Measurements from ENCODE around the gene UQCRHL.
"Not testable (repeated sequence)": the region's sequence is repeated elsewhere in the genome, so short reads cannot be mapped to it uniquely, and the experiment has no call there.

Gene UQCRHL

GRCh38 chr1:15835205-15835740, 27.8 kb upstream of the UQCRHL start:
- DNase-seq (ENCODE audit: low spot score): no peak

GRCh38 chr1:15834406-15835204, 27.2 kb upstream of the UQCRHL start:
- DNase-seq (ENCODE audit: low spot score): peak; percentile 93

DNA sequence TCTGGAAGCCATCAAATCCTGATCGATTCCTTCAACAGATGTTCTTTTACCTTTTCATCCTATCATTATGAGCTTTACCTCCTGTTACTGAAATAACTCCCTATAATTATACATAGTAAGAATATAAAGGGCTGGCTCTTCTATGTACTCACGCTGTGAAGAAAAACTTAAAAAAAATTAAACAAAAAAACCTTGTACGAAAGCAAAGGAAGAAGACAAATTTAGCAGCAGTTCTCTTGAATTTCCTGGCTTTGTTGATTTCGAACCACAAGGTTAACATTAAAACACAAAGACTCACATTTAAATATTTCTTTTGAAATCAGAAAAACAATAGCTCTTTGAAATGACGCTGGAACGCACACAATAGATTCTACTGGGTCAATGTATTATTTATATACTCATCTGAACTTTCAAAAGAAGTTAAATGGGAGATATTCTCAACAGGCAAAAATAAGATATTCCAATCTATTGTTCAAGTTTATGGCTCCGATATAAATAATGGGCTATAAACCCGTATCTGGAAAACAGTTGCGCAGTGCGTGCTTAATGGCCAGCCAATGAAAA, 26.5 kb upstream of the UQCRHL start:
- no peak for DNase-seq (ENCODE audit: low spot score)

DNA sequence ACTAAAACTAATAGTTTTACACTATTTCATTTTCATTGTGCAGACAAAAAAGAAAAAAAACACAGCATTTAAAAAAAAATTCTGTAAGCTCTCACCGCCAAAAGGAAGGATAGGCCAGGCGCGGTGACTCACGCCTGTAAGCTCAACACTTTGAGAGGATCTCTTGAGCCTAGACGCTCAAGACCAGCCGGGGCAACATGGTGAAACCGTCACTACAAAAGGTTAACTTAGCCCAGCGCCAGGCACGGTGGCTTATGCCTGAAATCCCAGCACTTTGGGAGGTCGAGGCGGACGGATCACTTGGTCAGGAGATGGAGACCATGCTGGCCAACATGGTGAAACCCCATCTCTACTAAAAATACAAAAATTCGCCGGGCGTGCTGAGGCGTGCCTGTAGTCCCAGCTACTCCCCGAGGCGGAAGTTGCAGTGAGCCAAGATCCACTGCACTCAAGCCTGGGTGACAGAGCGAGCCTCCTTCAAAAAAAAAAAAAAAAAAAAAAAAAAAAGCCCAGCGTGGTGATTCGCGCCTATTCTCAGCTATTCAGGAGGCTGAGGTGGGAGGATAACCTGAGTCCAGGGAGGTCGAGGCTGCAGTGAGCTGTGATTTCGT, 25.7 kb upstream of the UQCRHL start:
- DNase-seq (ENCODE audit: low spot score): no peak

DNA sequence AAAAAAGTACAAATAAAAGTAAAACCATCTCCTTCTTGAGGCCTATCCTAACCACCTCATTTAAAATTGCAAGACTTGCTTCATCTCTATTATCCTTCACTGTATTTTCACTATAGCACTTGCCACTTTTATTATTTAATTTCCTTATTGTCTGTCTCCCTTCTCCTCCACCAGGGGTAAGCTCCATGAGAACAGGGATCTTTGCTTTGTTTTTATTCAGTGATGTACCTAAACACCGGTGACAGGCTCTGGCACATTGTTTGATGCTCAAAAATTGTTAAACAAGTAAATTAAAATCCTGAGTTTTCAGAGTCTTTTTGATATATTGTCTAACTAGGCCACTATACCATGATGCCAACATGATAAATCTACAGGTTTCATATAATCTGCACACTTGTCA, 22.8 kb upstream of the UQCRHL start:
- no peak for DNase-seq (ENCODE audit: low spot score)

DNA sequence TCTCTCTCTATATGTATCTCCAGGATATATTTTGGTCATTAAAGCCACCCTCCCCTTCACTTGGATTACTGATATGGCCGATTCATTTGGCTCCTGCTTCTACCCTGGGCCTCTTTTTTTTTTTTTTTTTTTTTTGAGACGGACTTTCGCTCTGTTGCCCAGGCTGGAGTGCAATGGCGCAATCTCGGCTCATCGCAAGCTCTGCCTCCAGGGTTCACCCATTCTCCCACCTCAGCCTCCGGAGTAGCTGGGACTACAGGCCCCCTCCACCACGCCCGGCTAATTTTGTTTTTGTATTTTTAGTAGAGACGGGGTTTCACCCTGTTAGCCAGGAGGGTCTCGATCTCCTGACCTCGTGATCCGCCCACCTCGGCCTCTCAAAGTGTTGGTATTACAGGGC, 21.5 kb upstream of the UQCRHL start:
- not testable (repeated sequence) for DNase-seq (ENCODE audit: low spot score)

DNA sequence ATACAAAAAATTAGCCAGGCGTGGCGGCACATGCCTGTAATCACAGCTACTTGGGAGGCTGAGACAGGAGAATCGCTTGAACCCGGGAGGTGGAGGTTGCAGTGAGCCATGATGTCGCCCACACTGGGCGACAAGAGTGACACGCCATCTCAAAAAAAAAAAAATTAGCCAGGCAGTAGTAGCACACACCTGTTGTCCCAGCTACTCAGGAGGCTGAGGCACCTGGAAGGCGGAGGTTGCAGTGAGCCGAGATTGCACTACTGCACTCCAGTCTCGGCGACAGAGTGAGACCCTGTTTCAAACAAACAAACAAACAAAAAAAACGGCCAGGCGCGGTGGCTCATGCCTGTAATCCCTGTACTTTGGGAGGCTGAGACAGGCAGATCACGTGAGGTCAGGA, 20.1 kb upstream of the UQCRHL start:
- not testable (repeated sequence) for DNase-seq (ENCODE audit: low spot score)

- no peak for DNase-seq (ENCODE audit: low spot score)
Measured at GRCh38 chr1:15826810-15827507, 19.5 kb upstream of the UQCRHL start.

- DNase-seq (ENCODE audit: low spot score): no peak
Measured at GRCh38 chr1:15825800-15826199, 18.4 kb upstream of the UQCRHL start.

DNA sequence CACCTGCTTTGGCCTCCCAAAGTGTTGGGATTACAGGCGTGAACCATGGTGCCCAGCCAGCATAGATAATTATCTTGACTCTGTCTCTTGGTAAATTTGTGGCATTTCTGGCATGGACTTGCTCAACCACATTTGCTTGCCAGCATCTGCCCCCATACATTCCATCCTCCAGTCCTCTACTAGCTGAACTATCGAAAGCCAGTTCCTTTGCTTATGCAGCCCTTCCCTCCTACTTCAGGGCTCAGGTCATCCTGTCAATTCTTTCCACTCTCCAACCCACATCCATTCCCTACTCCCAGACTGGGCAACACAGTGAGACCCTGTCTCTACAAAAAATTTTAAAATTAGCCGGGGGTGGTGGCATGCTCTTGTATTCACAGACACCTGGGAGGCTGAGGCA, 13.0 kb upstream of the UQCRHL start:
- DNase-seq (ENCODE audit: low spot score): no peak

GRCh38 chr1:15816674-15817073, 9.2 kb upstream of the UQCRHL start:
- DNase-seq (ENCODE audit: low spot score): no peak

- DNase-seq (ENCODE audit: low spot score): no peak
Measured at GRCh38 chr1:15810073-15810472, 2.6 kb upstream of the UQCRHL start.

DNA sequence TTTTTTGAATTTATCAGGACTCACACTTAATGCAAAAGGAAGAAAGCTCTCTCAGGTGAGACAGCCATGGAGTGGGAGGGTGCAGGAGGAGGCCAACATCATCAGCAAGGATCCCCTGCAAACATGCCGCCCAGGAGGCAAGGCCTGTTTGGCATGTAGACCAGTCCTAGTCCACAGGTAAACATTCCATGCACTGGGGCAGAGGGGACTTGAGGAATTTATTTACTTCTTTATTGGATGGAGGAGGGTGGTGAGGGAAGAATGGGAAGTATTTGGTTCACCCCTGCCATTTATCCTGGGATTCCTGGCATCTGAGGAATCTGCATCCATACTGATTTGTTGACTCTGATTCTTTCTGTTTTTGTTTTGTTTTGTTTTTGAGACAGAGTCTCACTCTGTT, 1.5 kb upstream of the UQCRHL start:
- no peak for DNase-seq (ENCODE audit: low spot score)

DNA sequence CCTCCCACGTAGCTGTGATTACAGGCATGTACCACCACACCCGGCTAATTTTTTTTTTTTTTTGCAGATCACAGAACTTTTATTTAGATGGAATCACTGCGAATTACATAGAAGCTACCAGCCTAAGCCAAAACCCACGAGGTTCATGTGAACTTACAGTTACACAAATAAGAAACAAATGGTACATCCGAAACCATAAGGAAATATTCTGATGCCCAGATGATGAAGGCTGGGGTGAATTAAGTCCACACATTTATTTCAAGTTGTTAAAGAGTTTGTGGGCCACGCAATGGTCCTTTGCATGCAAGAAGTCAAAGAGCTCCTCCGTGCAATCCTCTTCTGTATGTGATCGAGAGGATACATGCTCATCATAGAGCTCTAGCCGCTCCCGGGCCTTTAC, 328 bp downstream of the UQCRHL start:
- DNase-seq (ENCODE audit: low spot score): no peak

DNA sequence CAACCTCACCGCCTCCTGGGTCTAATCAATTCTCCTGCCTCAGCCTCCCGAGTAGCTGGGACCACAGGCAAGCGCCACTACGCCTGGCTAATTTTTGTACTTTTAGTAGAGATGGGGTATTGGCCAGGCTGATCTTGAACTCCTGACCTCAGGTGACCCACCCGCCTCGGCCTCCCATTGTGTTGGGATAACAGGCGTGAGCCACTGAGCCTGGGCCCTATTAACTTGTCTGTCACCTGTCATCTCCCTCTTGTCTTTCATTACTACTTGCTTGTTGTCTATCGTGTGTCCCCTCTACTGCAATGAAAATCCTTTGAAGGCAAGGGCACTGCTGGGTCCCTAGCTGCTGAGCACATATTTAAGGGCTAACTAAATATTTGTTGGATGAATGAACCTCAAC, 3.4 kb downstream of the UQCRHL start:
- DNase-seq (ENCODE audit: low spot score): no peak

DNA sequence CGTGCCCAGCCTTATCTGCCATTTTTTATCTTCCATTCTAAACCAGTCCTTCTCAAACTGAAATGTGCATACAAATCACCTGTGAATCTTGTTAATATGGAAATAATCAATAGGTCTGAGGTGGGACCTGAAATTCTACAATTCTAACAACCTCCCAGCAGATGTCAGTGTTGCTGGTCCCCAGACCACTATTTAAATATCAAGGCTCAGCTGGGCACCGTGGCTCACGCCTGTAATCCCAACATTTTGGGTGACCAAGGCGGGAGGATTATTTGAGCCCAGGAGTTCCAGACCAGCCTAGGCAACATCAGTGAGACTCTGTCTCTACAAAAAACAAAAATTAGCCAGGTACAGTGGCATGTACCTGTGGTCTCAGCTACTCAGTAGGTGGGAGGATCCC, 4.1 kb downstream of the UQCRHL start:
- no peak for DNase-seq (ENCODE audit: low spot score)

GRCh38 chr1:15802234-15802965, 5.0 kb downstream of the UQCRHL start:
- DNase-seq (ENCODE audit: low spot score): no peak

DNA sequence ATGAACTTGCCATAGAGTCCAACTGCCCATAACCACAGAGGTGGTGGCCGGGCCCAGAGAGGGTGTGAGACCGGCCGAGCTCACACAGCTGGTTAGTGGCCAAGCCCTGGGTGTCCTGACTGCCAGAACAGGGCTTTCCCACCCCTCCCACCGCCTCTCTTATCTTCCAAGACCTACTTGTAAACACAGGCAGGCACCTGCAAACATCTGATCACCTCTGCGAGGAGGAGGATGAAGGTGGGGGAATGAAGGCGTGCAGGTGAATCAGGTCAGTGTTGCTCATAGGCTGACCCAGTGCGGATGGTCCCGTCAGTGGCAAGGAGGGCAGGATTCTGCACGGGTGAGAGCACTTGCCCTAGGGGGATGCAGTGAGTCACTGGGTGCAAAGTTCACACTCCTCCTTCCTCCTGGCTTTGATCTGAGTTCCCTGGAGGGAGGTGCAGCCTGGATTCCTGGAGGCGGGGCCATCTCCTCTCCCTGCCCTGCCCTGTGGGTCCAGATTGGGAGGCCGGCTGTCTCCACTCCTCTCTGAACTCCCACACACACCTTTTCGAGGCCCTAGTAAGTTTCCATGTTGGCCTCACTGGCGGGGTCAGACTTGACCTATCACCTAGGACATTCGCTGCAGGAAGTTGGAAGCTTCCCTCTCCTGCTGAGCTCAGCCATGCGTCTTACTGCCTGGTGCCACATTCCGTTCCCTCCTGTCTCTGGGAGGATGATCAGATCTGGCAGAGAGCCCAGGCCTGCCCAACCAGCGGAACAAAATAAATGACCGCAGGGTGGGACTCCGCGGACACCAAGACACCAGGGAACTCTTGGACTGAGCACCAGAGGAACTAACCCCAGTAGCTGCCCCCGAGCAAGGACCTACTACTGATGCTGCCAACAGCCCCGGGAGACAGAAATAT, 7.3 kb downstream of the UQCRHL start:
- DNase-seq (ENCODE audit: low spot score): no peak

DNA sequence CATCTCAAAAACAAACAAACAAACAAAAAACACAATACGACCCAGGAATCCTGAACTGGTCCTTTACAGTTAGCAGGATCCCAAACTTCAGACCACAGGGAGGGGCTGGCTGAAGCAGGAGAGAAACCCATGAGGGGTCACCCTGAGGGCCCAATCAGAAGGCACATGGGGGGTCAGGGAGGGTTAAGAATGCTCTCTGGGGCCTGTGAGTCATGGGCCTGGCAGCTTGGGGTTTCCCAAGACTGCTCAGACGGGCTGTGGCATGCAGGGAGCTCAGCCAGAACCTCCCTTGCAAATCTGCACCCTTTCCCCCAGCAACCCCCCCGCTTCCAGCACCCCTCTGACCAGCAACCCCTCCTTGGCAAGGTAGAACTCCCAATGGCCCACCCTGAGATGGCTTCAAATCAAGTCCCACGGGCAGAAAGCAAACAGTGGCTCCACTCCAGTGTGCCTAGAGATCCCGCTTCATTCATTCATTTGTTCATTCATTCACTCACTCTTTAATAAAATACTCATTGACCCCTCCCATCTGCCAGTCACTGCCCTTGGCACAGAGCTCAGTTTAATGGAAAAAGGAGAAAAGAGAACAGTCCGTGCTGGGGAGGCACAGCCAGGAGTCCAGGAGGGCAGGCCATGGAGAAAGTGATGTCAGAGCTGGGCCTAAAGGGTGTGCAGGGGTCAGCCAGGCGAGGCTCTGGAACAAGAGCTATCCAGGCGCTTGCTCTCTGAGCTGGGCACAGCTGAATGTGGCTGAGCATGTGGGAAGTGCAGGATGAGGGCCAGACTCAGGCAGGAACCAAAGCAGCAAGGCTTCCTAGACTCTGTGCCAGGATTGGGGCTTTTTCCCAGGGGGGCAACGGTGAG, 8.2 kb downstream of the UQCRHL start:
- no peak for DNase-seq (ENCODE audit: low spot score)
